CD4-positive, alpha-beta T cell treated with Interleukin-15 for 4 hours (primary cell): ENCODE data around the gene ZBTB16.
"Not testable (repeated sequence)": the region's sequence is repeated elsewhere in the genome, so short reads cannot be mapped to it uniquely, and the experiment has no call there.

Experiments used
- DNase-seq: peaks from one replicate; pipeline ENCODE4 v3.0.0-alpha.2; 2020; ENCODE audit warnings: low spot score

ZBTB16 gene

GRCh38 chr11:114044042-114044871, 15.3 kb upstream of the ZBTB16 start:
- DNase-seq = no peak

GRCh38 chr11:114047327-114047726, 12.2 kb upstream of the ZBTB16 start:
- no peak for DNase-seq

GRCh38 chr11:114049050-114049449, 10.5 kb upstream of the ZBTB16 start:
- DNase-seq = no peak

GRCh38 chr11:114049766-114050165, 9.7 kb upstream of the ZBTB16 start:
- not testable (repeated sequence) for DNase-seq

- no peak for DNase-seq
Measured at GRCh38 chr11:114050258-114050927, 9.1 kb upstream of the ZBTB16 start.

- no peak for DNase-seq
Measured at GRCh38 chr11:114051558-114051957, 8.0 kb upstream of the ZBTB16 start.

- no peak for DNase-seq
Measured at GRCh38 chr11:114052160-114052559, 7.4 kb upstream of the ZBTB16 start.

- no peak for DNase-seq
Measured at GRCh38 chr11:114053406-114053805, 6.1 kb upstream of the ZBTB16 start.

- DNase-seq = no peak
Measured at GRCh38 chr11:114054806-114055205, 4.7 kb upstream of the ZBTB16 start.

GRCh38 chr11:114056409-114056808, 3.1 kb upstream of the ZBTB16 start:
- DNase-seq = no peak

GRCh38 chr11:114057147-114057546, 2.4 kb upstream of the ZBTB16 start:
- DNase-seq = no peak

GRCh38 chr11:114057605-114058004, 1.9 kb upstream of the ZBTB16 start:
- DNase-seq = no peak

GRCh38 chr11:114058026-114058706, 1.3 kb upstream of the ZBTB16 start:
- no peak for DNase-seq

GRCh38 chr11:114058871-114059277, 637 bp upstream of the ZBTB16 start:
- no peak for DNase-seq

GRCh38 chr11:114059984-114060391, 477 bp downstream of the ZBTB16 start:
- no peak for DNase-seq

GRCh38 chr11:114060392-114061047, 1.0 kb downstream of the ZBTB16 start:
- no peak for DNase-seq

GRCh38 chr11:114061048-114061680, 1.7 kb downstream of the ZBTB16 start:
- no peak for DNase-seq

- DNase-seq = no peak
Measured at GRCh38 chr11:114061681-114062049, 2.2 kb downstream of the ZBTB16 start.

GRCh38 chr11:114062272-114062671, 2.8 kb downstream of the ZBTB16 start:
- no peak for DNase-seq

- no peak for DNase-seq
Measured at GRCh38 chr11:114063149-114063828, 3.8 kb downstream of the ZBTB16 start.

GRCh38 chr11:114063829-114064201, 4.3 kb downstream of the ZBTB16 start:
- no peak for DNase-seq
